GM12873 (cell line): ENCODE measurements around the gene CBLN3.

Source experiments
- CTCF ChIP-seq: IDR thresholded peaks from 2 replicates; pipeline ENCODE4 v1.5.1; 2012; ENCODE audit warnings: low read depth, mild to moderate bottlenecking, moderate library complexity, low read length, control low read depth; ENCODE audit not compliant: insufficient read depth; ENCODE audit errors: missing control alignments

CBLN3 gene

GRCh38 chr14:24388474-24389179 lies 40.8 kb downstream of the CBLN3 start:
- no peak for TF ChIP-seq CTCF

- TF ChIP-seq CTCF, result no peak
Measured at GRCh38 chr14:24387009-24387345, 42.5 kb downstream of the CBLN3 start.

GRCh38 chr14:24385524-24385923 lies 43.9 kb downstream of the CBLN3 start:
- no peak for TF ChIP-seq CTCF

- no peak for TF ChIP-seq CTCF
Measured at GRCh38 chr14:24384169-24384568, 45.3 kb downstream of the CBLN3 start.

- no peak for TF ChIP-seq CTCF
Measured at GRCh38 chr14:24382064-24382371, 47.5 kb downstream of the CBLN3 start.

GRCh38 chr14:24381363-24382063 lies 48.0 kb downstream of the CBLN3 start:
- no peak for TF ChIP-seq CTCF

GRCh38 chr14:24379907-24380730 lies 49.3 kb downstream of the CBLN3 start:
- no peak for TF ChIP-seq CTCF
